Measurements from ENCODE around the gene MRPL33. TPM values are rescaled to one million over a fixed set of nuclear protein-coding genes. Genes with fewer than 3 reads are reported as not detected.

The MRPL33 gene
- total and polyA plus RNA-seq, 2 of the 13 experiments (the other 11 are each of a cell fraction or from before 2014, with no cell fraction given), result 69.7 to 218 TPM

DNA sequence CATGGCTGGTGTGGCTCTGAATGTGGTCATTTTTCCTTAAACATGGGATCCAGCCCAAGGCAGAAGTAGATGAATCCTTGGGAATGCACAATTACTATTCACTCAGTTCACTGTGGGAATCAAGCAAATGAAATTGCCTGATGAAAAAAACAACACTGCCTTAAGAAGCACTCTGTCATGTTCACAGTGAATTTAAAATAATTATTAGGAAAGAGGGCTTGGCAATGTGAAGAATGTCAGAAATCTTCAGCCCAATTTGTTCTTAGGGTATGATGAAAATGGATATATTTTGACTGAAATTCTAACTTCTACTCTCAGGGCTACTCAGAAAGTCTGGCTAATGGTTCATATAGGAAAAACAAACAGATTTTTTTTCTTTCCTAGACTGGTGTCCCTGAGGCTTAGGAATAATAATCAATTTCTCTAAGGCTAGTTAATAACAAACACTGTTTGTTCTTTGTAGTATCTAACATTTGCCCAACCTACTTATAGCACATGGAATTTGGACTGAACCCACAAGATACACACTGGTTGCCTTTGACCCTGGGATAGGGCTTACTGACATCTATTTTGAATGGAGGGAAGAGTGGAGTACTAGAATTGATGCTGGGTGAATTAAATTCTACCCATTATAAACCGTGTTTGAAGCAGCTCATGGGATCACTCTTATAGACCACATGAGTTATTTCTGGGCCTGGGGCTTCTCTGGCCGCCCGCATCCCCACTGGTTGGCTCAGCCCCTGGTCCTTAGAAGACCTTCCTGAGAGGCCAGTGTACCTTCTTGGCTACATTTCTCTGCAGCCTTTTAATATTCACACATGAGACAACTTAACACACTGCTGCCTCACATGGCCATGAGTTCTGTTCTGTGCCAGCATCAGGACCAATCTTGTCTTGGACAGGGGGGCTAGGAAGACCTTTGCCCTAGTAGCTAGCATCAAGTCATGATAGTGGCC, 8.3 kb upstream of the MRPL33 start (continued):
- TF ChIP-seq, protein P1, sequence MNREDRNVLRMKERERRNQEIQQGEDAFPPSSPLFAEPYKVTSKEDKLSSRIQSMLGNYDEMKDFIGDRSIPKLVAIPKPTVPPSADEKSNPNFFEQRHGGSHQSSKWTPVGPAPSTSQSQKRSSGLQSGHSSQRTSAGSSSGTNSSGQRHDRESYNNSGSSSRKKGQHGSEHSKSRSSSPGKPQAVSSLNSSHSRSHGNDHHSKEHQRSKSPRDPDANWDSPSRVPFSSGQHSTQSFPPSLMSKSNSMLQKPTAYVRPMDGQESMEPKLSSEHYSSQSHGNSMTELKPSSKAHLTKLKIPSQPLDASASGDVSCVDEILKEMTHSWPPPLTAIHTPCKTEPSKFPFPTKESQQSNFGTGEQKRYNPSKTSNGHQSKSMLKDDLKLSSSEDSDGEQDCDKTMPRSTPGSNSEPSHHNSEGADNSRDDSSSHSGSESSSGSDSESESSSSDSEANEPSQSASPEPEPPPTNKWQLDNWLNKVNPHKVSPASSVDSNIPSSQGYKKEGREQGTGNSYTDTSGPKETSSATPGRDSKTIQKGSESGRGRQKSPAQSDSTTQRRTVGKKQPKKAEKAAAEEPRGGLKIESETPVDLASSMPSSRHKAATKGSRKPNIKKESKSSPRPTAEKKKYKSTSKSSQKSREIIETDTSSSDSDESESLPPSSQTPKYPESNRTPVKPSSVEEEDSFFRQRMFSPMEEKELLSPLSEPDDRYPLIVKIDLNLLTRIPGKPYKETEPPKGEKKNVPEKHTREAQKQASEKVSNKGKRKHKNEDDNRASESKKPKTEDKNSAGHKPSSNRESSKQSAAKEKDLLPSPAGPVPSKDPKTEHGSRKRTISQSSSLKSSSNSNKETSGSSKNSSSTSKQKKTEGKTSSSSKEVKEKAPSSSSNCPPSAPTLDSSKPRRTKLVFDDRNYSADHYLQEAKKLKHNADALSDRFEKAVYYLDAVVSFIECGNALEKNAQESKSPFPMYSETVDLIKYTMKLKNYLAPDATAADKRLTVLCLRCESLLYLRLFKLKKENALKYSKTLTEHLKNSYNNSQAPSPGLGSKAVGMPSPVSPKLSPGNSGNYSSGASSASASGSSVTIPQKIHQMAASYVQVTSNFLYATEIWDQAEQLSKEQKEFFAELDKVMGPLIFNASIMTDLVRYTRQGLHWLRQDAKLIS (CRISPR knock-in tag; IDR thresholded peaks at IDR 0.05), result no peak
- no peak for TF ChIP-seq MAFG (CRISPR knock-in tag; IDR thresholded peaks at IDR 0.05)

DNA sequence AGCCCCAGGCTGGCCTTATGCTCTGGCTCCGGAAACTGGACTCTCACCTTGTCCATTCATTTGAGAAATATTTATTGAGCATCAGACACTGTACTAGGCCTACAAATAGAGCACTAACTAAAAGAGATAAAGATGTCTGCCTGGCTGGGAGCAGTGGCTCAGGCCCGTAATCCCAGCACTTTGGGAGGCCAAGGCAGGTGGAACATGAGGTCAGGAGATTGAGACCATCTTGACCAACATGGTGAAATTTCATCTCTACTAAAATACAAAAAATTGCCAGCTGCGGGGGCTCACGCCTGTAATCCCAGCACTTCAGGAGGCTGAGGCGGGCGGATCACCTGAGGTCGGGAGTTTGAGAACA, 7.6 kb upstream of the MRPL33 start:
- ChIA-PET POLR2A (interaction anchor here (1.2 to 16.2 kb wide), 4 partner anchors 9 to 37 kb away, joined by 3 to 248 read pairs (median 24); no protein-coding TSS in a partner anchor), CTCF (ENCODE audit: low intra/inter-chr PET ratio, low total read pairs) (no interaction called here)
- peak overlapping the region; percentile 66; the same call in 1 of the 2 replicates for H3K4me2 ChIP-seq (ENCODE audit: low read depth, low read length)
- no TSS peak for BruUV-seq (replicated peaks)
- no peaks in the 10 kb centered on the region for H3K79me2 ChIP-seq (ENCODE audit: insufficient read depth, low read length)
- H3K9ac ChIP-seq (ENCODE audit: insufficient read depth, low read depth, low read length), result no peak overlapping the region
- no peaks in the 10 kb centered on the region; the same call in 1 of the 2 replicates for H4K20me1 ChIP-seq (ENCODE audit: insufficient read depth, low read length)
- H3K27me3 ChIP-seq (ENCODE audit: control insufficient read depth in 1 of 2, insufficient read depth in 2 of 2, low read length in 2 of 2), result no peaks in the 10 kb centered on the region
- H3K4me1 ChIP-seq (ENCODE audit: insufficient read depth, low read length), result peaks cover 63% of the 10 kb centered on the region
- H2AFZ ChIP-seq (ENCODE audit: low read length), result no peak overlapping the region
- intact Hi-C loops (cut with micrococcal nuclease; ENCODE audit: unreplicated experiment) (no loop called here), in situ Hi-C loops (cut with HindIII; ENCODE audit: extremely low pct_ligation_motif_present, low pct_unique_long_range_greater_than_20kb) (no loop called here)
- DNase-seq (ENCODE audit: low spot score) (no peak), ATAC-seq (no peak), FAIRE-seq (no peak)
- peak overlapping the region; percentile 75 for H3K27ac ChIP-seq (ENCODE audit: extremely low read length, insufficient read depth, low read length)
- no peaks in the 10 kb centered on the region for H3K9me3 ChIP-seq (ENCODE audit: low read length)
- no peak overlapping the region for H3K4me3 ChIP-seq (replicated peaks in 1 of 3; ENCODE audit: insufficient read depth in 1 of 3, low read depth in 2 of 3, low read length in 3 of 3)
- H3K36me3 ChIP-seq (replicated peaks in 1 of 2; ENCODE audit: control insufficient read depth in 1 of 2, insufficient read depth in 2 of 2, low read length in 2 of 2), result peaks cover 3% of the 10 kb centered on the region in 2 experiments; a peak in 3 of 5 replicates
- WGBS (ENCODE audit: low lambda C conversion rate), result 86% methylated on average over 7 of the region's 7 CpGs
- TF ChIP-seq EHMT2 (IDR thresholded peaks at IDR 0.05; ENCODE audit: borderline replicate concordance, low read depth, low read length) (no peak), WIZ (CRISPR knock-in tag; IDR thresholded peaks at IDR 0.05) (0 out of 2 replicates have a peak, but pooled peaks have one; percentile 11), PPARG (CRISPR knock-in tag; conservative IDR thresholded peaks at IDR 0.05) (peak; percentile 43; the same call in 1 of the 2 replicates), ZNF251 (CRISPR knock-in tag; IDR thresholded peaks at IDR 0.05) (no peak), ZNF326 (CRISPR knock-in tag; IDR thresholded peaks at IDR 0.05; ENCODE audit: borderline replicate concordance) (no peak), DPF2 (CRISPR knock-in tag; IDR thresholded peaks at IDR 0.05; ENCODE audit: borderline replicate concordance, low read depth) (no peak)
- TF ChIP-seq, protein P2, sequence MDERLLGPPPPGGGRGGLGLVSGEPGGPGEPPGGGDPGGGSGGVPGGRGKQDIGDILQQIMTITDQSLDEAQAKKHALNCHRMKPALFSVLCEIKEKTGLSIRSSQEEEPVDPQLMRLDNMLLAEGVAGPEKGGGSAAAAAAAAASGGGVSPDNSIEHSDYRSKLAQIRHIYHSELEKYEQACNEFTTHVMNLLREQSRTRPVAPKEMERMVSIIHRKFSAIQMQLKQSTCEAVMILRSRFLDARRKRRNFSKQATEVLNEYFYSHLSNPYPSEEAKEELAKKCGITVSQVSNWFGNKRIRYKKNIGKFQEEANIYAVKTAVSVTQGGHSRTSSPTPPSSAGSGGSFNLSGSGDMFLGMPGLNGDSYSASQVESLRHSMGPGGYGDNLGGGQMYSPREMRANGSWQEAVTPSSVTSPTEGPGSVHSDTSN (CRISPR knock-in tag; IDR thresholded peaks at IDR 0.05), result no peak
- TF ChIP-seq, protein P3, sequence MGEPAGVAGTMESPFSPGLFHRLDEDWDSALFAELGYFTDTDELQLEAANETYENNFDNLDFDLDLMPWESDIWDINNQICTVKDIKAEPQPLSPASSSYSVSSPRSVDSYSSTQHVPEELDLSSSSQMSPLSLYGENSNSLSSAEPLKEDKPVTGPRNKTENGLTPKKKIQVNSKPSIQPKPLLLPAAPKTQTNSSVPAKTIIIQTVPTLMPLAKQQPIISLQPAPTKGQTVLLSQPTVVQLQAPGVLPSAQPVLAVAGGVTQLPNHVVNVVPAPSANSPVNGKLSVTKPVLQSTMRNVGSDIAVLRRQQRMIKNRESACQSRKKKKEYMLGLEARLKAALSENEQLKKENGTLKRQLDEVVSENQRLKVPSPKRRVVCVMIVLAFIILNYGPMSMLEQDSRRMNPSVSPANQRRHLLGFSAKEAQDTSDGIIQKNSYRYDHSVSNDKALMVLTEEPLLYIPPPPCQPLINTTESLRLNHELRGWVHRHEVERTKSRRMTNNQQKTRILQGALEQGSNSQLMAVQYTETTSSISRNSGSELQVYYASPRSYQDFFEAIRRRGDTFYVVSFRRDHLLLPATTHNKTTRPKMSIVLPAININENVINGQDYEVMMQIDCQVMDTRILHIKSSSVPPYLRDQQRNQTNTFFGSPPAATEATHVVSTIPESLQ (CRISPR knock-in tag; conservative IDR thresholded peaks at IDR 0.05), result no peak
